GM23248 (cell line): ENCODE results near the gene DUSP22. TPM values are rescaled to one million over a fixed set of nuclear protein-coding genes. Genes with fewer than 3 reads are reported as not detected.

ENCODE experiments used
- DNase-seq: peaks from one replicate; pipeline ENCODE4 v3.0.0-alpha.2; 2015
- H2AFZ ChIP-seq: fragments of 200-600 bp; sonication (generic); 2 replicates; pipeline ENCODE4 v1.6.1; 2016; ENCODE audit warnings: antibody characterized with exemption
- H3F3A ChIP-seq: fragments of 200-600 bp; sonication (generic); 2 replicates; pipeline ENCODE4 v1.6.1; 2016; ENCODE audit warnings: mild to moderate bottlenecking, antibody characterized with exemption, mixed run types; ENCODE audit not compliant: insufficient read depth
- H3K27ac ChIP-seq: fragments of 200-600 bp; sonication (generic); 2 replicates; pipeline ENCODE4 v1.5.1; 2016; ENCODE audit warnings: mild to moderate bottlenecking
- H3K27me3 ChIP-seq: fragments of 200-600 bp; sonication (generic); replicated peaks from 2 replicates; pipeline ENCODE4 v1.6.1; 2016; ENCODE audit warnings: mild to moderate bottlenecking; ENCODE audit not compliant: insufficient read depth
- H3K36me3 ChIP-seq: fragments of 200-600 bp; sonication (generic); 2 replicates; pipeline ENCODE4 v1.6.1; 2016; ENCODE audit warnings: low read depth, mild to moderate bottlenecking
- H3K4me1 ChIP-seq: fragments of 200-600 bp; sonication (generic); 2 replicates; pipeline ENCODE4 v1.6.1; 2016; ENCODE audit warnings: mild to moderate bottlenecking; ENCODE audit not compliant: insufficient read depth
- H3K4me2 ChIP-seq: fragments of 200-600 bp; sonication (generic); one replicate; pipeline ENCODE4 v1.6.1; 2016; ENCODE audit warnings: mild to moderate bottlenecking; ENCODE audit not compliant: unreplicated experiment
- H3K4me3 ChIP-seq: fragments of 200-600 bp; sonication (generic); 2 replicates; pipeline ENCODE4 v1.5.1; 2016; ENCODE audit warnings: mild to moderate bottlenecking
- H3K79me2 ChIP-seq: fragments of 200-600 bp; sonication (generic); 2 replicates; pipeline ENCODE4 v1.6.1; 2016; ENCODE audit warnings: mild to moderate bottlenecking; ENCODE audit not compliant: insufficient read depth
- H3K9ac ChIP-seq: fragments of 200-600 bp; sonication (generic); 2 replicates; pipeline ENCODE4 v1.6.1; 2016; ENCODE audit warnings: mild to moderate bottlenecking
- H3K9me2 ChIP-seq: fragments of 200-600 bp; sonication (generic); 2 replicates; pipeline ENCODE4 v1.6.1; 2016; ENCODE audit warnings: mixed run types, mild to moderate bottlenecking, moderate library complexity; ENCODE audit not compliant: insufficient read depth
- H3K9me3 ChIP-seq: fragments of 200-600 bp; sonication (generic); one replicate; pipeline ENCODE4 v1.6.1; 2017; ENCODE audit warnings: low read depth
- H4K20me1 ChIP-seq: fragments of 200-600 bp; sonication (generic); 2 replicates; pipeline ENCODE4 v1.6.0; 2016; ENCODE audit not compliant: insufficient read depth
- EZH2 ChIP-seq: fragments of 200-600 bp; sonication (generic); IDR thresholded peaks from 2 replicates; pipeline ENCODE4 v1.6.1; 2018; ENCODE audit warnings: antibody characterized with exemption, mild to moderate bottlenecking; ENCODE audit not compliant: insufficient read depth, poor library complexity, severe bottlenecking
- EZH2phosphoT487 ChIP-seq: fragments of 200-600 bp; sonication (generic); IDR thresholded peaks from 2 replicates; pipeline ENCODE4 v1.6.1; 2018; ENCODE audit warnings: antibody characterized with exemption, moderate library complexity, mild to moderate bottlenecking, low read depth; ENCODE audit not compliant: insufficient read depth
- WGBS, 2 experiments: methylation state at CpG; one replicate each; pipeline ENCODE4 v1.1.6; 2015 to 2017; ENCODE audit warnings: low lambda C conversion rate in 2 of 2, low coverage in 1 of 2; ENCODE audit errors: missing lambda C conversion rate in 2 of 2; 5-methylcytosine and 5-hydroxymethylcytosine counted together
- in situ Hi-C: fragments of 300-500 bp; cut with MboI; formaldehyde crosslinking; loops from 2 replicates; pipeline ENCODE4 v1.15.0; 2020
- polyA plus RNA-seq: library from polyadenylated mRNA; unstranded; fragments of >200 nt; fragmentation: Nextera tagmentation; extraction: Ambion mirVana; gene quantifications from 2 replicates; pipeline ENCODE4 v1.2.1, GENCODE V29; 2016
- total RNA-seq: library from RNA; depleted of rRNA; stranded (reverse); fragments of >200 nt; shearing (Covaris generic); gene quantifications from 2 replicates; pipeline ENCODE4 v1.2.3, GENCODE V29; 2014

The DUSP22 gene
- total and polyA plus RNA-seq, 2 experiments from 2014 or later = 12.4 to 15.7 TPM

DNA sequence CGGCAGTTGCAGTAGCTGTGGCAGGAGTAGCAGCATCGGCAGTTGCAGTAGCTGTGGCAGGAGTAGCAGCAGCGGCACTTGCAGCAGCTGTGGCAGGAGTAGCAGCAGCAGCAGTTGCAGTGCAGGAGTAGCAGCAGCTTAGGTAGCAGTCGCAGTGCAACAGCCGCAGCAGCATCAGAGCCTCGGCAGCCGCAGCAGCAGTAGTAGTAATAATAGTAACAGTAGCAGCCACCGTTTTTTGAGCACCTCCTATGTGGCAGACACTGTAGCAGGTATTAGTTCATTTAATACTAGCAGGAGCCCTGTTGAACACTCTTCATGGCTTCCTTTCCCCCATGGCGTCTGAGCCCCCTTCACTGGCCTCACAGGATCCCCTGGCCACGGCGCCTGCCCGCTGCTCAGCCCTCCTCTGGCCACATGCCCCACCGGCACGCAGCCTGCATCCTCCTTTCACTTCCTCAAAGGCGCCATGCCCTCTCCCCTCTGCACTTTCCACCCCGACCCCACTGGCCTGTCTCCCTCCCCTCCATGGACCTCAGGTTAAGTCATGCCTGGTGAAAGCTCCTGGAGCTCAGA lies 80.1 kb downstream of the DUSP22 start:
- Histone ChIP-seq H4K20me1 (no peaks in the 10 kb centered on the region), H3K4me2 (no peak overlapping the region), H3K4me1 (no peaks in the 10 kb centered on the region), H3K27ac (no peak overlapping the region), H3K4me3 (no peak overlapping the region), H3K9me3 (no peaks in the 10 kb centered on the region), H3F3A (no peaks in the 10 kb centered on the region), H3K36me3 (no peaks in the 10 kb centered on the region), H3K9me2 (no peaks in the 10 kb centered on the region), H3K9ac (no peak overlapping the region), H2AFZ (no peak overlapping the region), H3K79me2 (no peaks in the 10 kb centered on the region), H3K27me3 (peaks cover 34% of the 10 kb centered on the region)
- WGBS, 2 experiments = 35 to 39% methylated on average over 15 to 16 of the region's 16 CpGs
- TF ChIP-seq EZH2phosphoT487 (no peak), EZH2 (no peak)
- in situ Hi-C loops = no loop called here
- DNase-seq = no peak

DNA sequence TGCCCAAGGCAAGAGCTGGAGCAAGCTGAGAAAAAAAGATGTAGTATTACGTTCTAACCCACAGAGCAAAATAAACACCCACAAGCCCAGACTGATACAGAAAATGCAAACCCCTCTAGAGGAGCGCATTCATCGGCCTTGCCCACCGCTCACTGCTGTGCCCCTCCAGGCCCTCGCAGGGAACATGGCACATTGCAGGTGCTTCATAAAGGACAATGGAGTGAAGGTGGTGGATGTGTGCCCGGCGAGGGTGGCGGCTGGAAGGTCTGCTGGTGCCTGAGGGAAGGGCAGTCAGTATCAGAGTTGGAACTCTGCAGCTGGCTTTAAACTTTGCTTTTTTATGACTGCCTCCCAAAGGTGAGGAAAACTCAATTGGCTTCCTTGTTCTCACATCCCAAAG lies 80.7 kb downstream of the DUSP22 start:
- no peak overlapping the region for H3K4me2 ChIP-seq
- no peaks in the 10 kb centered on the region for H3K36me3 ChIP-seq
- H3K9me3 ChIP-seq = no peaks in the 10 kb centered on the region
- H3K4me3 ChIP-seq = no peak overlapping the region
- WGBS, 2 experiments = 60 to 64% methylated on average over 8 of the region's 8 CpGs
- no peak overlapping the region for H3K9ac ChIP-seq
- in situ Hi-C loops = no loop called here
- H3K27ac ChIP-seq = no peak overlapping the region
- no peak overlapping the region for H2AFZ ChIP-seq
- DNase-seq = no peak
- TF ChIP-seq EZH2phosphoT487 (no peak), EZH2 (no peak)
- H3K27me3 ChIP-seq = peaks cover 32% of the 10 kb centered on the region
- H3F3A ChIP-seq = no peaks in the 10 kb centered on the region
- H4K20me1 ChIP-seq = no peaks in the 10 kb centered on the region
- no peaks in the 10 kb centered on the region for H3K4me1 ChIP-seq
- no peaks in the 10 kb centered on the region for H3K79me2 ChIP-seq
- no peaks in the 10 kb centered on the region for H3K9me2 ChIP-seq

GRCh38 chr6:373773-374724 lies 81.8 kb downstream of the DUSP22 start:
- no peak overlapping the region for H3K27ac ChIP-seq
- H3K9me3 ChIP-seq = no peaks in the 10 kb centered on the region
- no peaks in the 10 kb centered on the region for H3F3A ChIP-seq
- in situ Hi-C loops = no loop called here
- H3K9me2 ChIP-seq = no peaks in the 10 kb centered on the region
- H3K36me3 ChIP-seq = no peaks in the 10 kb centered on the region
- H3K9ac ChIP-seq = no peak overlapping the region
- H3K4me3 ChIP-seq = no peak overlapping the region
- 42 to 43% methylated on average over 26 of the region's 26 CpGs for WGBS, 2 experiments
- no peaks in the 10 kb centered on the region for H3K4me1 ChIP-seq
- no peak for TF ChIP-seq EZH2
- no peak for TF ChIP-seq EZH2phosphoT487
- no peak overlapping the region for H2AFZ ChIP-seq
- H4K20me1 ChIP-seq = no peaks in the 10 kb centered on the region
- DNase-seq = peak; percentile 28
- peaks cover 25% of the 10 kb centered on the region for H3K27me3 ChIP-seq
- no peak overlapping the region for H3K4me2 ChIP-seq
- H3K79me2 ChIP-seq = no peaks in the 10 kb centered on the region

- Histone ChIP-seq H3K9me3 (no peaks in the 10 kb centered on the region), H3K4me2 (no peak overlapping the region), H4K20me1 (no peaks in the 10 kb centered on the region), H3K9me2 (no peaks in the 10 kb centered on the region), H2AFZ (no peak overlapping the region), H3K36me3 (no peaks in the 10 kb centered on the region), H3K4me1 (no peaks in the 10 kb centered on the region), H3K4me3 (no peak overlapping the region), H3K27me3 (peaks cover 16% of the 10 kb centered on the region; the same call in 1 of the 2 replicates), H3K79me2 (no peaks in the 10 kb centered on the region), H3K27ac (no peak overlapping the region), H3K9ac (no peak overlapping the region), H3F3A (no peaks in the 10 kb centered on the region)
- DNase-seq = no peak
- TF ChIP-seq EZH2 (no peak), EZH2phosphoT487 (no peak)
- in situ Hi-C loops = no loop called here
- 40 to 48% methylated on average over 8 of the region's 8 CpGs for WGBS, 2 experiments
These were observed 82.7 kb downstream of the DUSP22 start for GRCh38 chr6:374956-375355.
